ENCODE results near the gene AOC2. TPM values are rescaled to one million over a fixed set of nuclear protein-coding genes. Genes with fewer than 3 reads are reported as not detected.

The AOC2 gene
- total RNA-seq, 1 donor from 2014 or later = 5.0 TPM

- Histone ChIP-seq H3K27ac (ENCODE audit: low read depth, low read length) (no peak overlapping the region), H3K4me3 (ENCODE audit: insufficient read depth, low read depth, low read length) (no peak overlapping the region), H3K79me2 (ENCODE audit: insufficient read depth, low read length) (no peaks in the 10 kb centered on the region), H2AFZ (ENCODE audit: low read depth, low read length) (no peak overlapping the region), H3K4me1 (ENCODE audit: insufficient read depth, low read length) (no peaks in the 10 kb centered on the region), H3K36me3 (ENCODE audit: insufficient read depth, low read length) (no peaks in the 10 kb centered on the region), H4K20me1 (ENCODE audit: insufficient read depth, low read length) (no peaks in the 10 kb centered on the region), H3K9me3 (ENCODE audit: insufficient read depth, low read depth, low read length) (no peaks in the 10 kb centered on the region), H3K27me3 (ENCODE audit: insufficient read depth, low read length) (peaks cover 5% of the 10 kb centered on the region), H3K4me2 (ENCODE audit: low read length) (no peak overlapping the region), H3K9ac (ENCODE audit: low read length) (no peak overlapping the region)
- Mint-ChIP-seq H3K36me3 (ENCODE audit: low read depth, unreplicated experiment) (peaks cover 16% of the 10 kb centered on the region), H3K27ac (ENCODE audit: unreplicated experiment) (no peak overlapping the region), H3K4me3 (ENCODE audit: unreplicated experiment) (no peak overlapping the region), H3K4me1 (ENCODE audit: low read depth, unreplicated experiment) (peaks cover 2% of the 10 kb centered on the region), H3K27me3 (ENCODE audit: low read depth, unreplicated experiment) (peaks cover 22% of the 10 kb centered on the region), H3K9me3 (ENCODE audit: unreplicated experiment) (no peaks in the 10 kb centered on the region)
- FAIRE-seq (no peak), DNase-seq (ENCODE audit: low read depth) (no peak)
- TF ChIP-seq EZH2 (IDR thresholded peaks at IDR 0.05; ENCODE audit: insufficient read depth, low read length) = no peak
- no peak for TF ChIP-seq CTCF (IDR thresholded peaks at IDR 0.05; ENCODE audit: insufficient read depth, low read depth, low read length)
Measured at GRCh38 chr17:42852351-42852750, 8.0 kb downstream of the AOC2 start.

GRCh38 chr17:42853004-42853403 is 8.6 kb downstream of the AOC2 start:
- H3K27me3 Mint-ChIP-seq (ENCODE audit: low read depth, unreplicated experiment) = peaks cover 24% of the 10 kb centered on the region

More at GRCh38 chr17:42853004-42853403, 8.6 kb downstream of the AOC2 start:
- peaks cover 2% of the 10 kb centered on the region for H3K4me1 Mint-ChIP-seq (ENCODE audit: low read depth, unreplicated experiment)
- no peaks in the 10 kb centered on the region for H3K79me2 ChIP-seq (ENCODE audit: insufficient read depth, low read length)
- FAIRE-seq = no peak
- peaks cover 16% of the 10 kb centered on the region for H3K36me3 Mint-ChIP-seq (ENCODE audit: low read depth, unreplicated experiment)
- no peak for DNase-seq (ENCODE audit: low read depth)
- no peak overlapping the region for H3K4me3 Mint-ChIP-seq (ENCODE audit: unreplicated experiment)
- no peak overlapping the region for H3K27ac Mint-ChIP-seq (ENCODE audit: unreplicated experiment)
- no peak overlapping the region for H3K27ac ChIP-seq (ENCODE audit: low read depth, low read length)
- H3K27me3 ChIP-seq (ENCODE audit: insufficient read depth, low read length) = peaks cover 5% of the 10 kb centered on the region
- no peak overlapping the region for H3K4me3 ChIP-seq (ENCODE audit: insufficient read depth, low read depth, low read length)
- no peaks in the 10 kb centered on the region for H3K36me3 ChIP-seq (ENCODE audit: insufficient read depth, low read length)
- no peak overlapping the region for H3K9ac ChIP-seq (ENCODE audit: low read length)
- no peaks in the 10 kb centered on the region for H3K9me3 ChIP-seq (ENCODE audit: insufficient read depth, low read depth, low read length)
- H2AFZ ChIP-seq (ENCODE audit: low read depth, low read length) = no peak overlapping the region
- no peak overlapping the region for H3K4me2 ChIP-seq (ENCODE audit: low read length)
- no peaks in the 10 kb centered on the region for H4K20me1 ChIP-seq (ENCODE audit: insufficient read depth, low read length)
- H3K4me1 ChIP-seq (ENCODE audit: insufficient read depth, low read length) = no peaks in the 10 kb centered on the region
- no peaks in the 10 kb centered on the region for H3K9me3 Mint-ChIP-seq (ENCODE audit: unreplicated experiment)
- TF ChIP-seq EZH2 (IDR thresholded peaks at IDR 0.05; ENCODE audit: insufficient read depth, low read length) = no peak
- no peak for TF ChIP-seq CTCF (IDR thresholded peaks at IDR 0.05; ENCODE audit: insufficient read depth, low read depth, low read length)
